ENCODE data around the gene ACSL3. TPM values are rescaled to one million over a fixed set of nuclear protein-coding genes. Genes with fewer than 3 reads are reported as not detected.

The ACSL3 gene
- total RNA-seq, 4 donors from 2014 or later: 34.7 to 56.8 (median 38.2) TPM

DNA sequence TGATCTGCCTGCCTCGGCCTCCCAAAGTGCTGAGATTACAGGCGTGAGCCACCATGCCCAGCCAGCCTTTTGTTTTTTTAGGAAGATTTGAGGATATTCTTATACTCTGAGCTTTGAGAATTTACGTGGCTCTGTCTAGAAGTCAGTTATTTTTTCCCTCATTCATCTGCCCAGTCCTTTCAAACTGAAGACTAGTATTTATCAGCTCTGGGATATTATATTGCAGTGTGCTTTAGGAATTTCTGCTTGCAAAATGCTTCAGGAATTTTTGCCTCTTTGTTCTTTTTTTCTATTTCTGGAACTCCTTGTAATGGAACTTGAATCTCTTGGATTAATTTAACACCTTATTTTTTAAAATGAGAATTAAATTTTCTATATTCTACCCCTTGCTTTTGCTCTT, 22.6 kb downstream of the ACSL3 start:
- no peak for ATAC-seq
- H3K4me1 ChIP-seq: peaks cover 77 to 88% of the 10 kb centered on the region in 2 donors
- intact Hi-C loops (cut with DNase I; ENCODE audit: low total_unique reads): loop anchor here (2.0 kb wide), 1 partner anchor 23 kb away; the partner anchor contains the start of gene ACSL3

DNA sequence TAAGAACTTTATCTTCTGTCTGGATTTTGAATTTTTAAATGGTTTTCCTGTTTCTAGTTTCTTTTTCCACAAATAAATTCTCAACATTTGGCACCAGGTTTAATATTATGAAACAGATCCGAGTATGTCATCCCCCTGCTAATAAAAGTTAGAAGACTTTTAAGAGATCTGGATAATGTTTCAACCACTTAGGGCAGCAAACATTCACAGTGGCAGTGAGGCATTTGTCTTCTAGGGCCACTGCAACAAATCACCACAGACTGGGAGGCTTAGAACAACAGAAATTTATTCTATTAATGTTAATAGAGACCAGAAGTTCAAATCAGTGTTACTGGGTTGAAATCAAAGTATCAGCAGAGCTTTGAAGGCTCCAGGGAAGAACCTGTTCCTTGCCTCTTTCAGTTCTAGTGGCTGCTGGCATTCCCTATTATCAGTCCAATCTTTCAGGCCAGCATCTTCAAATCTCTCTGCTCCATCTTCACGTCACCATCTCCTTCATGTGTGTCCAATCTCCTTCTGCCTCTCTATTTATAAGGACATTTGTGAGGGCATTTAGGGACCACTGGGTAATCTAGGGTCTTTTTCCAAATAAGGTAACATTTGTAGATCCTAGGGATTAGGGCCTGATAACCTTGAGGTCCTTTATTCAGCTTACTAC, 23.4 kb downstream of the ACSL3 start:
- DNase-seq (no peak), ATAC-seq (peak in 1 of 2 donors; percentile 38)
- H3K36me3 ChIP-seq: no peaks in the 10 kb centered on the region
- H3K27me3 ChIP-seq: no peaks in the 10 kb centered on the region
- H3K27ac ChIP-seq: peak overlapping the region; percentile 51 to 75 (median 72)
- peaks cover 71 to 81% of the 10 kb centered on the region in 2 donors for H3K4me1 ChIP-seq
- no peaks in the 10 kb centered on the region for H3K9me3 ChIP-seq
- peak overlapping the region in 1 of 4 donors; percentile 26 for H3K4me3 ChIP-seq
- TF ChIP-seq, protein P1, sequence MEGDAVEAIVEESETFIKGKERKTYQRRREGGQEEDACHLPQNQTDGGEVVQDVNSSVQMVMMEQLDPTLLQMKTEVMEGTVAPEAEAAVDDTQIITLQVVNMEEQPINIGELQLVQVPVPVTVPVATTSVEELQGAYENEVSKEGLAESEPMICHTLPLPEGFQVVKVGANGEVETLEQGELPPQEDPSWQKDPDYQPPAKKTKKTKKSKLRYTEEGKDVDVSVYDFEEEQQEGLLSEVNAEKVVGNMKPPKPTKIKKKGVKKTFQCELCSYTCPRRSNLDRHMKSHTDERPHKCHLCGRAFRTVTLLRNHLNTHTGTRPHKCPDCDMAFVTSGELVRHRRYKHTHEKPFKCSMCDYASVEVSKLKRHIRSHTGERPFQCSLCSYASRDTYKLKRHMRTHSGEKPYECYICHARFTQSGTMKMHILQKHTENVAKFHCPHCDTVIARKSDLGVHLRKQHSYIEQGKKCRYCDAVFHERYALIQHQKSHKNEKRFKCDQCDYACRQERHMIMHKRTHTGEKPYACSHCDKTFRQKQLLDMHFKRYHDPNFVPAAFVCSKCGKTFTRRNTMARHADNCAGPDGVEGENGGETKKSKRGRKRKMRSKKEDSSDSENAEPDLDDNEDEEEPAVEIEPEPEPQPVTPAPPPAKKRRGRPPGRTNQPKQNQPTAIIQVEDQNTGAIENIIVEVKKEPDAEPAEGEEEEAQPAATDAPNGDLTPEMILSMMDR (IDR thresholded peaks at IDR 0.05 in 4 of 5, conservative IDR thresholded peaks at IDR 0.05 in 1 of 5): no peak
- TF ChIP-seq POLR2A (IDR thresholded peaks at IDR 0.05): no peak
- in situ Hi-C loops (cut with MboI; ENCODE audit: low sequenced_read_pairs in 4 of 4) (no loop called here), intact Hi-C loops (cut with DNase I; ENCODE audit: low total_unique reads) (no loop called here)

More for the DNA sequence above, 22.6 kb downstream of the ACSL3 start:
- Histone ChIP-seq H3K9me3 (no peaks in the 10 kb centered on the region), H3K36me3 (no peaks in the 10 kb centered on the region), H3K27ac (peak overlapping the region; percentile 51 to 75 (median 72)), H3K27me3 (no peaks in the 10 kb centered on the region), H3K4me3 (no peak overlapping the region)
- in situ Hi-C loops (cut with MboI; ENCODE audit: low sequenced_read_pairs in 4 of 4): no loop called here
- TF ChIP-seq, protein P1 (IDR thresholded peaks at IDR 0.05 in 4 of 5, conservative IDR thresholded peaks at IDR 0.05 in 1 of 5): no peak
- TF ChIP-seq POLR2A (IDR thresholded peaks at IDR 0.05): no peak
- no peak for DNase-seq

DNA sequence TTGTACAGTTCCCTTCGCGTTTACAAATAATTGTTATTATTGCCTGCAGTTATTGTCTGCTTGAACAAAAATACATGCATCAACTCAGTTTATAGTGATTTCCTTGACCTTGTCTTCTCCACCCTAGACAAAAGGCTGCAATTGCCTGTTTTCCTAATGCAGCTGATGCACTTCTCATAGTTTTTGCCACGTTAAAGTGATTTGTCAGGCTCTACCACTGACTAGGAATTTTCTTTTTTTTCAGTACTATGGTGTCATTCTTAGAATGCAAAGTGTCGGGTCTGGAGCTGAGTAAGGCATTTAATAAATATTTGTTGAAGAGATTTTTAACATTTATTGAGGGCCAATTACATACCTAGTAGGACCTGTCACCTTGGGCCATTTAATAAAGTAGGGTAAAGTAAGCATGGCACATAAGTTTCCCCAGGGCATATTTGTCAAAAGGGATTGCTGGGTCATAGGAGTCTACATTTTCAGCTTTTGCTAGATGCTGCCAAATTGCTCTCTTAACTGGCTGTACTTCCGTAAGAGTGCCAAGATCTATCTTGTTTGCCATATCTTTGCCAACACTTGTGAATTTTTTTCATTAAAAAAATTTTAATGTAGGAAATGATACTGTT, 24.1 kb downstream of the ACSL3 start:
- H3K27me3 ChIP-seq: no peaks in the 10 kb centered on the region
- peaks cover 71 to 80% of the 10 kb centered on the region in 2 donors for H3K4me1 ChIP-seq
- DNase-seq: no peak
- H3K4me3 ChIP-seq: peak overlapping the region in 1 of 4 donors; percentile 26
- TF ChIP-seq POLR2A (IDR thresholded peaks at IDR 0.05): no peak
- TF ChIP-seq, protein P1 (IDR thresholded peaks at IDR 0.05 in 4 of 5, conservative IDR thresholded peaks at IDR 0.05 in 1 of 5): no peak
- H3K27ac ChIP-seq: peak overlapping the region; percentile 51 to 75 (median 72)
- intact Hi-C loops (cut with DNase I; ENCODE audit: low total_unique reads): no loop called here
- H3K9me3 ChIP-seq: no peaks in the 10 kb centered on the region
- peak in 1 of 2 donors; percentile 34 for ATAC-seq
- H3K36me3 ChIP-seq: no peaks in the 10 kb centered on the region
- in situ Hi-C loops (cut with MboI; ENCODE audit: low sequenced_read_pairs in 4 of 4): no loop called here

DNA sequence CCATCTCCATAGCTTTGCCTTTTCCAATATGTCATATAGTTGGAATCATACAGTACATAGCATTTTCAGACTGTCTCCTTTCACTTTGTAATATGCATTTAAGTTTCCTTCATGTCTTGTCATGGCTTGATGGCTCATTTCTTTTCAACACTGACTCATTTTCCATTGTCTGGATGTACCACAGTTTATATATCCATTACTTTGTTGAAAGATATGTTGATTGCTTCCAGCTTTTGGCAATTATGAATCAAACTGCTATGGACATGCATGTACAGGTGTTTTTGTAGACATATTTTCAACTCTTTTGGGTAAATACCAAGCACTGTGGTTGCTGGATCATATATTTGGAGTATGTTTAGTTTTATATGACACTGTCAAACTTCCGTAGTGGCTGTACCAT, 26.3 kb downstream of the ACSL3 start:
- Histone ChIP-seq H3K4me3 (no peak overlapping the region), H3K27ac (peak overlapping the region in 1 of 4 donors; percentile 39), H3K36me3 (no peaks in the 10 kb centered on the region), H3K27me3 (no peaks in the 10 kb centered on the region), H3K4me1 (peaks cover 62 to 75% of the 10 kb centered on the region in 2 donors), H3K9me3 (no peaks in the 10 kb centered on the region)
- ATAC-seq (no peak), DNase-seq (no peak)
- intact Hi-C loops (cut with DNase I; ENCODE audit: low total_unique reads): no loop called here
- TF ChIP-seq, protein P1 (IDR thresholded peaks at IDR 0.05 in 4 of 5, conservative IDR thresholded peaks at IDR 0.05 in 1 of 5): no peak
- TF ChIP-seq POLR2A (IDR thresholded peaks at IDR 0.05): no peak
- in situ Hi-C loops (cut with MboI; ENCODE audit: low sequenced_read_pairs in 4 of 4): no loop called here
